ENCODE results near the gene EXOC3. TPM values are rescaled to one million over a fixed set of nuclear protein-coding genes. Genes with fewer than 3 reads are reported as not detected.

EXOC3 gene
- total RNA-seq, 1 experiment from 2014 or later, result 155 TPM

GRCh38 chr5:501831-502184, 58.8 kb downstream of the EXOC3 start:
- POLR2A ChIA-PET (ENCODE audit: unreplicated experiment), result no interaction called here
- no peaks in the 10 kb centered on the region for H3K9me3 ChIP-seq (ENCODE audit: insufficient read depth, low read depth)
- peaks cover 89% of the 10 kb centered on the region for H3K27me3 ChIP-seq (ENCODE audit: insufficient read depth, low read depth)
- no peaks in the 10 kb centered on the region for H3K79me2 ChIP-seq (ENCODE audit: low read depth)
- no peaks in the 10 kb centered on the region for H3F3A ChIP-seq (ENCODE audit: insufficient read depth, low read depth)
- no peaks in the 10 kb centered on the region for H3K9me2 ChIP-seq (ENCODE audit: insufficient read depth)
- intact Hi-C loops (cut with micrococcal nuclease; ENCODE audit: unreplicated experiment), result no loop called here
- H2AFZ ChIP-seq, result no peak overlapping the region
- no peak overlapping the region for H3K4me3 ChIP-seq
- H3K36me3 ChIP-seq (ENCODE audit: low read depth), result no peaks in the 10 kb centered on the region
- CTCF ChIA-PET, result no interaction called here
- no TSS peak for BruUV-seq (replicated peaks)
- no peaks in the 10 kb centered on the region for H4K20me1 ChIP-seq (ENCODE audit: insufficient read depth)
- TF ChIP-seq, protein P1, sequence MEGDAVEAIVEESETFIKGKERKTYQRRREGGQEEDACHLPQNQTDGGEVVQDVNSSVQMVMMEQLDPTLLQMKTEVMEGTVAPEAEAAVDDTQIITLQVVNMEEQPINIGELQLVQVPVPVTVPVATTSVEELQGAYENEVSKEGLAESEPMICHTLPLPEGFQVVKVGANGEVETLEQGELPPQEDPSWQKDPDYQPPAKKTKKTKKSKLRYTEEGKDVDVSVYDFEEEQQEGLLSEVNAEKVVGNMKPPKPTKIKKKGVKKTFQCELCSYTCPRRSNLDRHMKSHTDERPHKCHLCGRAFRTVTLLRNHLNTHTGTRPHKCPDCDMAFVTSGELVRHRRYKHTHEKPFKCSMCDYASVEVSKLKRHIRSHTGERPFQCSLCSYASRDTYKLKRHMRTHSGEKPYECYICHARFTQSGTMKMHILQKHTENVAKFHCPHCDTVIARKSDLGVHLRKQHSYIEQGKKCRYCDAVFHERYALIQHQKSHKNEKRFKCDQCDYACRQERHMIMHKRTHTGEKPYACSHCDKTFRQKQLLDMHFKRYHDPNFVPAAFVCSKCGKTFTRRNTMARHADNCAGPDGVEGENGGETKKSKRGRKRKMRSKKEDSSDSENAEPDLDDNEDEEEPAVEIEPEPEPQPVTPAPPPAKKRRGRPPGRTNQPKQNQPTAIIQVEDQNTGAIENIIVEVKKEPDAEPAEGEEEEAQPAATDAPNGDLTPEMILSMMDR (conservative IDR thresholded peaks at IDR 0.05), result no peak
- TF ChIP-seq EZH2 (IDR thresholded peaks at IDR 0.05; ENCODE audit: low read depth), result no peak
- no peak overlapping the region for H3K27ac ChIP-seq
- H3K4me1 ChIP-seq (replicated peaks; ENCODE audit: insufficient read depth), result no peaks in the 10 kb centered on the region
- no peak overlapping the region for H3K4me2 ChIP-seq
- DNase-seq, result no peak

DNA sequence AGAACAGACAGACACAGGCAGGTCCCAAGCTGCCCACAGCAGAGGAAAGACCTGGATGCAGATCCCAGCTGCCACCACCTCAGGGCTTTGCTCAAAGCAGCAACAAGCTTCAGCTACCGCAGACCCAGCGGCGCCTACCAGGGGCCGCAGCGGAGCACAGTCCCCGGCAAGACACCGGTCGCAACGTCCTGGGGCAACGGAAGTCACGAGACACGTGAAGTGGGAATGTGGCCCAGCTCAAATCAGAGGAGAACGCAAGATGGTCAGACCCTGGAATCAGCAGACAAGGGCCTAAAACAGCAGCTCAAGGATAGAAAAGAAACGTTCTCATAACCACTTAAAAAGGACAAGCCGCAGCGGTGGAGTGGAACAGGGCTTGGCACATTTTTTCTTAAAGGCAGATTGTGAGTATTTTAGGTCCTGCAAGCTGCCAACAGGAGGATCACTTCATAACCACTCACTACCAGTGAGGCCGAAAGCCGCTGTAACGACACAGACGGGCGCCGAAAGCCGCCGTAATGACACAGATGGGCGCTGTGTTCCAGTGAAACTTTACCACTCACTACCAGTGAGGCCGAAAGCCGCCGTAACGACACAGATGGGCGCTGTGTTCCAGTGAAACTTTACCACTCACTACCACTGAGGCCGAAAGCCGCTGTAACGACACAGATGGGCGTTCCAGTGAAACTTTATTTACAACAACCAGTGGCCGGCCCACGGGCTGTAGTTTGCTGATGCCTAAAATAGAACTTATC, 59.5 kb downstream of the EXOC3 start:
- Histone ChIP-seq H3F3A (ENCODE audit: insufficient read depth, low read depth) (no peaks in the 10 kb centered on the region), H3K27me3 (ENCODE audit: insufficient read depth, low read depth) (peaks cover 86% of the 10 kb centered on the region), H3K4me3 (no peak overlapping the region), H3K4me1 (replicated peaks; ENCODE audit: insufficient read depth) (no peaks in the 10 kb centered on the region), H3K36me3 (ENCODE audit: low read depth) (no peaks in the 10 kb centered on the region), H3K4me2 (no peak overlapping the region), H3K9me3 (ENCODE audit: insufficient read depth, low read depth) (no peaks in the 10 kb centered on the region), H3K27ac (no peak overlapping the region), H3K79me2 (ENCODE audit: low read depth) (no peaks in the 10 kb centered on the region), H3K9me2 (ENCODE audit: insufficient read depth) (no peaks in the 10 kb centered on the region), H2AFZ (no peak overlapping the region), H4K20me1 (ENCODE audit: insufficient read depth) (no peaks in the 10 kb centered on the region)
- BruUV-seq (replicated peaks), result no TSS peak
- TF ChIP-seq, protein P1 (conservative IDR thresholded peaks at IDR 0.05), result no peak
- TF ChIP-seq EZH2 (IDR thresholded peaks at IDR 0.05; ENCODE audit: low read depth), result no peak
- intact Hi-C loops (cut with micrococcal nuclease; ENCODE audit: unreplicated experiment), result no loop called here
- CTCF ChIA-PET, result no interaction called here
- DNase-seq, result no peak
- POLR2A ChIA-PET (ENCODE audit: unreplicated experiment), result interaction anchor here (0.6 kb wide), 1 partner anchor 360 kb away, joined by 5 read pairs; no protein-coding TSS in a partner anchor

DNA sequence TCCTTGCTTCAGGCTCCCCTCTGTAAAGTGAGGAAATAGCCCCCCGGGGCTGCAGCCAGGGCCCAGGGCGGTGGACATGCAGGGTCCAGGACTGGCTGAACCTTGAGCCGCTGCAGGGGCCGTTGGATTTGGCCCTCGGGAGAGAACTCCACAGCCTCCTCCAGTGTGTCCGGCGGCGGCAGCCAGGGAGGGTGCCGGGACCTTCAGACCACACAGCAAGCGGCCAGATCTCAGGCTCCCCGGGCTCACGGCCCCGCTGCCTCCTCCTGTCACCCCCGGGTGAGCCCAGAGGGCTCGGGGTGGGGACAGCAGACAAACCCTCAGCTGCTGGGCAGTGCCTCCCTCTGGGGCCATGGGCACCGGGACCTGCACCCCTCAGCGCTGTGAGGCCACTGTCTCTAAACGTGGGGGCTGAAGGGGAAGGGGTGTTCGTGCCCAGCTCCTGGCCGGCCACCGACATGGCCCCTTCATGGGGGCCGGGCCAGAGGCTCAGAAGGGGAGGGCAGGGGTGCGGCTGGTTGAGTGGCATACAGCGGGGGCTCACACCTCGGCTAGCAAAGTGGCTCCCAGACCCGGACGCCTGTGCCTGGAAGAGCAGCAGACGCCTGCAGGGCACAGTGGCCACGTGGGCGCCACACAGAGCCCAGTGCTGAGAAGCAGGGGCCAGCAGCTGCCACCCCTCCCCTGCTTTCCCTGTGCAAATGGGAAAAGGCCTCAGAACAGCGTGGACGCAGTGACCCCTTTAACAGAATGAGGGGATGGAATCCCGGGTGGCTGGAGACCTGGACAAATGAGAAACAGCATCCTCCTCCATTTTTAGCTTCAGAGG, 61.6 kb downstream of the EXOC3 start:
- Histone ChIP-seq H3K4me3 (no peak overlapping the region), H4K20me1 (ENCODE audit: insufficient read depth) (no peaks in the 10 kb centered on the region), H3K9me3 (ENCODE audit: insufficient read depth, low read depth) (no peaks in the 10 kb centered on the region), H3K36me3 (ENCODE audit: low read depth) (no peaks in the 10 kb centered on the region), H3K9me2 (ENCODE audit: insufficient read depth) (no peaks in the 10 kb centered on the region), H3K27me3 (ENCODE audit: insufficient read depth, low read depth) (peaks cover 82% of the 10 kb centered on the region), H3K4me1 (replicated peaks; ENCODE audit: insufficient read depth) (no peaks in the 10 kb centered on the region), H3K27ac (no peak overlapping the region), H2AFZ (no peak overlapping the region), H3F3A (ENCODE audit: insufficient read depth, low read depth) (no peaks in the 10 kb centered on the region), H3K79me2 (ENCODE audit: low read depth) (no peaks in the 10 kb centered on the region), H3K4me2 (no peak overlapping the region)
- TF ChIP-seq, protein P1 (conservative IDR thresholded peaks at IDR 0.05), result no peak
- TF ChIP-seq EZH2 (IDR thresholded peaks at IDR 0.05; ENCODE audit: low read depth), result no peak
- POLR2A ChIA-PET (ENCODE audit: unreplicated experiment), result no interaction called here
- no peak for DNase-seq
- BruUV-seq (replicated peaks), result no TSS peak
- intact Hi-C loops (cut with micrococcal nuclease; ENCODE audit: unreplicated experiment), result no loop called here
- CTCF ChIA-PET, result no interaction called here

Data from PC-9 (cell line).